PC-3 (cell line): ENCODE data around the gene ZBTB33. TPM values are rescaled to one million over a fixed set of nuclear protein-coding genes. Genes with fewer than 3 reads are reported as not detected.

ENCODE experiments used
- ATAC-seq: fragments of 200-7000 bp; cut with Tn5 transposase; 2 replicates; pipeline ENCODE4 v1.9.1; 2020; ENCODE audit warnings: mild to moderate bottlenecking, moderate library complexity
- BruUV-seq: library from RNA; stranded (reverse); fragments of 400-500 nt; replicated peaks from 2 replicates; lab custom pipeline; 2021; lab: Mats Ljungman, UMichigan
- CTCF ChIA-PET: fragments of 300-600 bp; sonication (Branson Sonifier 250); formaldehyde crosslinking; loops from one replicate; lab custom pipeline; 2022; ENCODE audit warnings: antibody characterized with exemption; lab: Charles Lee
- POLR2A ChIA-PET: fragments of 300-600 bp; sonication (Branson Sonifier 250); formaldehyde crosslinking; loops from one replicate; lab custom pipeline; 2022; ENCODE audit warnings: antibody characterized with exemption; ENCODE audit not compliant: unreplicated experiment; lab: Charles Lee
- DNase-seq: peaks from one replicate; pipeline ENCODE4 v3.0.0-alpha.2; 2015
- H2AFZ ChIP-seq: fragments of 300-600 bp; sonication (generic); 2 replicates; pipeline ENCODE4 v1.6.0; 2016; ENCODE audit warnings: antibody characterized with exemption, low read length
- H3F3A ChIP-seq: fragments of 300-600 bp; sonication (generic); one replicate; pipeline ENCODE4 v1.6.0; 2017; ENCODE audit warnings: antibody characterized with exemption, low read length, control low read depth, mild to moderate bottlenecking; ENCODE audit not compliant: unreplicated experiment
- H3K27ac ChIP-seq: fragments of 300-600 bp; sonication (generic); 2 replicates; pipeline ENCODE4 v1.5.1; 2016; ENCODE audit warnings: mild to moderate bottlenecking, low read length
- H3K27me3 ChIP-seq: fragments of 300-600 bp; sonication (generic); 2 replicates; pipeline ENCODE4 v1.6.1; 2016; ENCODE audit warnings: low read length, mixed read lengths
- H3K36me3 ChIP-seq: fragments of 300-600 bp; sonication (generic); 2 replicates; pipeline ENCODE4 v1.6.1; 2016; ENCODE audit warnings: low read depth, mixed run types, low read length, mixed read lengths
- H3K4me1 ChIP-seq: fragments of 300-600 bp; sonication (generic); 2 replicates; pipeline ENCODE4 v1.5.1; 2016; ENCODE audit warnings: low read length; ENCODE audit not compliant: insufficient read depth
- H3K4me2 ChIP-seq: fragments of 300-600 bp; sonication (generic); 2 replicates; pipeline ENCODE4 v1.6.0; 2016; ENCODE audit warnings: low read length
- H3K4me3 ChIP-seq: fragments of 300-600 bp; sonication (generic); 2 replicates; pipeline ENCODE4 v1.5.1; 2016; ENCODE audit warnings: mild to moderate bottlenecking, low read length, mixed read lengths
- H3K79me2 ChIP-seq: fragments of 300-600 bp; sonication (generic); 2 replicates; pipeline ENCODE4 v1.6.1; 2017; ENCODE audit warnings: low read length, mixed read lengths
- H3K9ac ChIP-seq: fragments of 300-600 bp; sonication (generic); 2 replicates; pipeline ENCODE4 v1.6.0; 2016; ENCODE audit warnings: mild to moderate bottlenecking, low read length
- H3K9me2 ChIP-seq: fragments of 300-600 bp; sonication (generic); replicated peaks from 2 replicates; pipeline ENCODE4 v1.6.1; 2016; ENCODE audit warnings: mixed run types, low read length, mixed read lengths
- H3K9me3 ChIP-seq: fragments of 300-600 bp; sonication (generic); 2 replicates; pipeline ENCODE4 v1.6.1; 2016; ENCODE audit warnings: low read length, mixed read lengths
- H4K20me1 ChIP-seq: fragments of 300-600 bp; sonication (generic); 2 replicates; pipeline ENCODE4 v1.6.1; 2016; ENCODE audit warnings: low read length, mixed read lengths
- CTCF ChIP-seq: fragments of 300-600 bp; sonication (generic); conservative IDR thresholded peaks from 2 replicates; pipeline ENCODE4 v1.5.1; 2017; ENCODE audit warnings: antibody characterized with exemption, low read depth, mild to moderate bottlenecking, low read length
- EZH2 ChIP-seq: fragments of 300-600 bp; sonication (generic); IDR thresholded peaks from one replicate; pipeline ENCODE4 v1.6.1; 2017; ENCODE audit warnings: antibody characterized with exemption, mild to moderate bottlenecking, low read length; ENCODE audit not compliant: unreplicated experiment
- EZH2phosphoT487 ChIP-seq: fragments of 300-600 bp; sonication (generic); IDR thresholded peaks from 2 replicates; pipeline ENCODE4 v1.6.1; 2018; ENCODE audit warnings: mild to moderate bottlenecking, antibody characterized with exemption, low read length, borderline replicate concordance
- intact Hi-C: fragments of 100-400 bp; cut with micrococcal nuclease; formaldehyde crosslinking; loops from 2 replicates; pipeline ENCODE4 v1.9.0; 2023
- total RNA-seq: library from RNA; depleted of rRNA; stranded (reverse); fragments of >200 nt; gene quantifications from 2 replicates; pipeline ENCODE4 v1.2.3, GENCODE V29; 2014

Gene ZBTB33
- total RNA-seq, 1 experiment from 2014 or later, result 14.3 TPM

- Histone ChIP-seq H3K9ac (no peak overlapping the region), H4K20me1 (no peaks in the 10 kb centered on the region), H3K79me2 (no peaks in the 10 kb centered on the region), H3K27me3 (no peaks in the 10 kb centered on the region), H3K4me2 (no peak overlapping the region), H3K27ac (no peak overlapping the region), H3K4me1 (peaks cover 7% of the 10 kb centered on the region; the same call in 1 of the 2 replicates), H3K9me3 (no peaks in the 10 kb centered on the region), H2AFZ (no peak overlapping the region), H3F3A (no peaks in the 10 kb centered on the region), H3K36me3 (no peaks in the 10 kb centered on the region), H3K4me3 (no peak overlapping the region), H3K9me2 (no peaks in the 10 kb centered on the region)
- TF ChIP-seq CTCF (no peak), EZH2 (no peak), EZH2phosphoT487 (no peak)
- no TSS peak for BruUV-seq
- POLR2A ChIA-PET, result no interaction called here
- DNase-seq (peak; percentile 55), ATAC-seq (no peak; the same call in 1 of the 2 replicates)
- intact Hi-C loops, result no loop called here
- CTCF ChIA-PET, result no interaction called here
Observed at GRCh38 chrX:120205816-120206753, 44.5 kb upstream of the ZBTB33 start.

- H3K4me3 ChIP-seq, result no peak overlapping the region
- ATAC-seq, result no peak
- no peaks in the 10 kb centered on the region for H3K79me2 ChIP-seq
- CTCF ChIA-PET, result no interaction called here
- no peaks in the 10 kb centered on the region for H3K9me3 ChIP-seq
- TF ChIP-seq CTCF (no peak), EZH2phosphoT487 (no peak), EZH2 (no peak)
- H3F3A ChIP-seq, result no peaks in the 10 kb centered on the region
- H3K9ac ChIP-seq, result no peak overlapping the region
- no peak overlapping the region for H2AFZ ChIP-seq
- no peaks in the 10 kb centered on the region for H3K9me2 ChIP-seq
- H3K36me3 ChIP-seq, result no peaks in the 10 kb centered on the region
- no peaks in the 10 kb centered on the region for H3K27me3 ChIP-seq
- no peak overlapping the region for H3K4me2 ChIP-seq
- peaks cover 7% of the 10 kb centered on the region; the same call in 1 of the 2 replicates for H3K4me1 ChIP-seq
- no peak overlapping the region for H3K27ac ChIP-seq
- POLR2A ChIA-PET, result no interaction called here
- intact Hi-C loops, result no loop called here
- H4K20me1 ChIP-seq, result no peaks in the 10 kb centered on the region
- BruUV-seq, result no TSS peak
- DNase-seq, result no peak
Observed at GRCh38 chrX:120207009-120207605, 43.5 kb upstream of the ZBTB33 start.
